HL-60/S4 (cell line): Measurements from ENCODE around the gene REC114.

Experiments used
- in situ Hi-C: fragments of 300-500 bp; cut with MboI; formaldehyde crosslinking; loops from 2 replicates; pipeline ENCODE4 v1.14.3; 2022; ENCODE audit warnings: low sequenced_read_pairs

The REC114 gene

GRCh38 chr15:73602446-73602843, 159.5 kb downstream of the REC114 start:
- in situ Hi-C loops, result no loop called here

GRCh38 chr15:73602992-73603391, 160.0 kb downstream of the REC114 start:
- in situ Hi-C loops, result no loop called here

GRCh38 chr15:73604477-73604876, 161.5 kb downstream of the REC114 start:
- in situ Hi-C loops, result no loop called here

GRCh38 chr15:73605759-73606436, 162.9 kb downstream of the REC114 start:
- in situ Hi-C loops, result no loop called here

GRCh38 chr15:73607405-73607804, 164.4 kb downstream of the REC114 start:
- in situ Hi-C loops, result no loop called here

- in situ Hi-C loops, result no loop called here
These were observed 164.9 kb downstream of the REC114 start for GRCh38 chr15:73607843-73608242.

- in situ Hi-C loops, result no loop called here
These were observed 165.5 kb downstream of the REC114 start for GRCh38 chr15:73608475-73608874.

- in situ Hi-C loops, result no loop called here
These were observed 166.0 kb downstream of the REC114 start for GRCh38 chr15:73608941-73609340.
